HG03442 (cell line): ENCODE results near the gene NR3C1.
A peak's percentile ranks its signal among the peaks of the same experiment; 100 is the strongest.

Experiments
- ATAC-seq: cut with Tn5 transposase; IDR thresholded peaks from one replicate; pipeline ENCODE4 v1.9.1; 2021; ENCODE audit warnings: mild to moderate bottlenecking, moderate library complexity; ENCODE audit not compliant: unreplicated experiment

The NR3C1 gene

GRCh38 chr5:143403593-143404415 is at the start of gene NR3C1:
Gene NR3C1, minus strand, starts transcription at chr5:143403686. Its CDS starts 2,847 bp downstream, at chr5:143400839.
- ATAC-seq: peak; percentile 52

GRCh38 chr5:143449772-143450171 is 46.3 kb upstream of the NR3C1 start:
- no peak for ATAC-seq

- ATAC-seq: peak; percentile 36
These were observed 45.0 kb upstream of the NR3C1 start for GRCh38 chr5:143448518-143448917.

- peak; percentile 38 for ATAC-seq
These were observed 44.5 kb upstream of the NR3C1 start for GRCh38 chr5:143447983-143448382.

- peak; percentile 59 for ATAC-seq
These were observed 43.2 kb upstream of the NR3C1 start for GRCh38 chr5:143446535-143447226.

- no peak for ATAC-seq
These were observed 42.3 kb upstream of the NR3C1 start for GRCh38 chr5:143445776-143446175.

GRCh38 chr5:143443330-143443729 is 39.8 kb upstream of the NR3C1 start:
- no peak for ATAC-seq

- no peak for ATAC-seq
These were observed 38.9 kb upstream of the NR3C1 start for GRCh38 chr5:143442385-143442784.

- no peak for ATAC-seq
These were observed 37.1 kb upstream of the NR3C1 start for GRCh38 chr5:143440448-143441115.

GRCh38 chr5:143437666-143438273 is 34.3 kb upstream of the NR3C1 start:
- ATAC-seq: no peak

- ATAC-seq: no peak
These were observed 33.4 kb upstream of the NR3C1 start for GRCh38 chr5:143436871-143437270.

- ATAC-seq: peak; percentile 87
These were observed 31.7 kb upstream of the NR3C1 start for GRCh38 chr5:143435210-143435657.

- ATAC-seq: no peak
These were observed 31.0 kb upstream of the NR3C1 start for GRCh38 chr5:143434261-143435209.

- no peak for ATAC-seq
These were observed 30.2 kb upstream of the NR3C1 start for GRCh38 chr5:143433670-143434069.

- ATAC-seq: no peak
These were observed 29.3 kb upstream of the NR3C1 start for GRCh38 chr5:143432658-143433239.

GRCh38 chr5:143431789-143432188 is 28.3 kb upstream of the NR3C1 start:
- no peak for ATAC-seq

GRCh38 chr5:143428738-143429420 is 25.4 kb upstream of the NR3C1 start:
- no peak for ATAC-seq

- no peak for ATAC-seq
These were observed 24.7 kb upstream of the NR3C1 start for GRCh38 chr5:143428155-143428554.

- ATAC-seq: peak; percentile 36
These were observed 23.7 kb upstream of the NR3C1 start for GRCh38 chr5:143427122-143427735.
